Brain microvascular endothelial cell (primary cell): ENCODE data around the gene FAM114A1.

Experiments
- DNase-seq: peaks from one replicate; pipeline ENCODE4 v3.0.0-alpha.2; 2020
- H3K27ac ChIP-seq: fragments of 250-450 bp; sonication (Bioruptor Pico); 2 replicates; pipeline ENCODE4 v1.5.1; 2020; ENCODE audit warnings: mild to moderate bottlenecking, moderate library complexity
- H3K27me3 ChIP-seq: fragments of 250-450 bp; sonication (Bioruptor Pico); replicated peaks from 2 replicates; pipeline ENCODE4 v1.5.1; 2020; ENCODE audit warnings: mild to moderate bottlenecking
- H3K36me3 ChIP-seq: fragments of 250-450 bp; sonication (Bioruptor Pico); replicated peaks from 2 replicates; pipeline ENCODE4 v1.5.1; 2020; ENCODE audit warnings: mild to moderate bottlenecking
- H3K4me3 ChIP-seq: 2 replicates; pipeline ENCODE4 v1.5.1; 2011; ENCODE audit warnings: low read depth, mild to moderate bottlenecking, control low read depth, low read length, moderate library complexity
- in situ Hi-C: cut with HindIII; loops from 2 replicates; pipeline ENCODE4 v1.10.0; 2017; ENCODE audit warnings: low sequenced_read_pairs, low pct_ligation_motif_present
- TF ChIP-seq, protein P1 (sequence below): IDR thresholded peaks from 2 replicates; pipeline ENCODE4 v1.5.1; 2011; ENCODE audit warnings: low read depth, mild to moderate bottlenecking, moderate library complexity, low read length, control low read depth, inconsistent platforms; ENCODE audit errors: missing control alignments

The FAM114A1 gene

DNA sequence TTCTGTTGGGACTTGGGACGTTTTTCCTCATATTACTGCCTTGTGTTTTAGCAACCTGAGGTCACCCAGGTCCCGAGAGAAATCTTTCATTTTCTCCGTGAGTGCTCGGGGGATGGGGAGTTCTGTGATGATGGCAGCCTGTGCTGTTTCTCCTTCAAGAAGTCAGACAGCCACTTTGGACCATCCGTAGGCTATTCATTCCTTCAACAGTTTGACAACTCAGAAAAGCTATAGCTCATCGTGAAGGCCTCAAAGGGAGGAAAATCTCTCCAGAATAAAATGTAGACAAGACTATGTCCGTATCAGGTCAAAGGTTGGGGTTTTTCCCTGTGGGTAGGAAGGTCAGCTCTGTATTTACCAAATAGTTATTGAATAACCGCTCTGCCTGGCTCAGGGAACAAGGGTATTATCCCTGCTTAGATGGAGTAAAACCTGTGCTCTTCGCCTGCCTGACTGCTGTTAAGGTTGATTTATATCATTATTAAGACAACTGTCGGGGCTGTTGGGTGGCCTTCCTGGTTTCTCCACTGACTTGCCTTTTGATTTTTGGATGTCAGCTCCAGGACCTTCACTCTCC is 36.6 kb downstream of the FAM114A1 start:
- TF ChIP-seq, protein P1, sequence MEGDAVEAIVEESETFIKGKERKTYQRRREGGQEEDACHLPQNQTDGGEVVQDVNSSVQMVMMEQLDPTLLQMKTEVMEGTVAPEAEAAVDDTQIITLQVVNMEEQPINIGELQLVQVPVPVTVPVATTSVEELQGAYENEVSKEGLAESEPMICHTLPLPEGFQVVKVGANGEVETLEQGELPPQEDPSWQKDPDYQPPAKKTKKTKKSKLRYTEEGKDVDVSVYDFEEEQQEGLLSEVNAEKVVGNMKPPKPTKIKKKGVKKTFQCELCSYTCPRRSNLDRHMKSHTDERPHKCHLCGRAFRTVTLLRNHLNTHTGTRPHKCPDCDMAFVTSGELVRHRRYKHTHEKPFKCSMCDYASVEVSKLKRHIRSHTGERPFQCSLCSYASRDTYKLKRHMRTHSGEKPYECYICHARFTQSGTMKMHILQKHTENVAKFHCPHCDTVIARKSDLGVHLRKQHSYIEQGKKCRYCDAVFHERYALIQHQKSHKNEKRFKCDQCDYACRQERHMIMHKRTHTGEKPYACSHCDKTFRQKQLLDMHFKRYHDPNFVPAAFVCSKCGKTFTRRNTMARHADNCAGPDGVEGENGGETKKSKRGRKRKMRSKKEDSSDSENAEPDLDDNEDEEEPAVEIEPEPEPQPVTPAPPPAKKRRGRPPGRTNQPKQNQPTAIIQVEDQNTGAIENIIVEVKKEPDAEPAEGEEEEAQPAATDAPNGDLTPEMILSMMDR = no peak
- Histone ChIP-seq H3K4me3 (no peak overlapping the region), H3K36me3 (peaks cover 64% of the 10 kb centered on the region), H3K27me3 (no peaks in the 10 kb centered on the region), H3K27ac (no peak overlapping the region)
- no peak for DNase-seq
- in situ Hi-C loops = no loop called here

DNA sequence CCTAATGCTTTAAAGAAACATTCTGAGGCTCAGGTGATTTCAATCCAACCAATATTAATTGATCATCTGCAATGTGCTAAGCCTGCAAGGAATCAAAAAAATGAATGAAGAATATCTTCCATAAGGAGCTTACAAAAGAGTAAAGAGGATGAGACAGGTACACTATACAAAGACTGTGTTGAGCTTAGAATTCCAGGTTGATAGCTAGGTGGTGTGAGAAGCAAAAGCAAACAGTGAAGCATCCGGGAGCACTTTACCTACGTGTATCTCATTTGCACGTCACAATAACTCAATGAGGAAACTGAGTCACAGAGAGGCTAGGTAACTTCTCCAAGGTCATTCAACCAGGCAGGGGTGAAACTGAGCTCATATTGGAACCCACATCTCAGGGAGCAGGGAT is 37.1 kb downstream of the FAM114A1 start:
- Histone ChIP-seq H3K27me3 (no peaks in the 10 kb centered on the region), H3K36me3 (peaks cover 66% of the 10 kb centered on the region), H3K4me3 (no peak overlapping the region), H3K27ac (no peak overlapping the region)
- TF ChIP-seq, protein P1 = no peak
- no peak for DNase-seq
- in situ Hi-C loops = no loop called here

DNA sequence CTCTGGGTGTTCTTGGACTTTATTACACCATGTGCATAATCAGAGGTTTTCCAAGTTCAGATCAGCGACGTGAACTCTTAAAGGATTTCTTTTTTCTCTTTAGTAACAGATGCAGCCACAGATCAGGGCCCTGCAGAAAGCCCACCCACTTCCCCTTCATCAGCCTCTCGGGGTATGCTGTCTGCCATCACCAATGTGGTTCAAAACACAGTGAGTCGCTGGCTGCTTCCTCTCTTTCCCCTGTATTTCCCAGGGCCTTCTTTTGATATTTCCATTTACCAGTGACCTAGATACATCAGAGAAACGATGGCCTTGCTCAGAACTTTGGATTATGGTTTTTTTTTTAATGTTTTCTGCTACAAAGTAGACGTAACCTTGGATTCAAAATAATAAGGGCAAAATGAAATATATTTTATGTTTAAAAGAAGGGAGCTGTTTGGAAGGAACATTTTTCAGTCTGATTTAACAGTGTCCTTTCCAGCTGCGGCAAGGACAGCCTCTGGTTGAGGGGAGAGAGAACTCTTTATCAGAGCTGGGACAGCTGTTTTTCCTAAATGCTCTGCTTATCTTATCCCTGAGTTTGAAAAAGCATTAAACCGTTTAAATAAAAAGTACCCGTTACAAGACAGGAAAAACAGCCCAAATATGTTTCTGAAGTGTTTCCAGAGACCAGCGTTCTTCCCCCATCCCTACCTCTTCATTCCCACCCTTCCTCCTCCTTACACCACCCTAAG is 38.2 kb downstream of the FAM114A1 start:
- no peak overlapping the region for H3K4me3 ChIP-seq
- no peak for DNase-seq
- TF ChIP-seq, protein P1 = no peak
- in situ Hi-C loops = no loop called here
- peaks cover 74% of the 10 kb centered on the region for H3K36me3 ChIP-seq
- no peaks in the 10 kb centered on the region for H3K27me3 ChIP-seq
- no peak overlapping the region for H3K27ac ChIP-seq

DNA sequence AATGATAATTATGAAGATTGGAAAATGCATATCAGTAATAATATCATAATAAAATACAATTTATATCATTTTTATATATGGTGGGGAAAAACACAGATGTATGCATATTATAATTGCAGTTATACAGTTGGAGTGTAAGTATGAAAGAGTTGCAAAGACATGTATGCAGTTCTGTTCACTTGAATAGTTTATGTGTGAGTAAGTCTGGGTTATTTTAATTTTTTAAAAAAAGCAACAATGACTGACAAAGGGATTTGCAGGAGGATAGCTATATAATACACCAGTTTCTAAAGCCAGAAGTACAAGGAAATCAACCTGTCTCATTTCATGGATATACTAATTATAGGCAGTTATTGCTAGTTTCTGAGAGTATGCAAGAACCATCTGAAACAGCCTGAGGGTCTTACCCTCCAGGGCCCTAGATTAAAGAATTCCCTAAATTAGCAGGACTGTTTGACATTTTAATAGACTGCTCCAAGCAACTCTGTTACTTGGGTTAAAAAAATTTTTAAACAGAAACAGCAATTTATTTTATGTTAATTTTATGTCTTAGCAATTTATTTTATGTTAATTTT is 40.2 kb downstream of the FAM114A1 start:
- Histone ChIP-seq H3K27ac (no peak overlapping the region), H3K27me3 (no peaks in the 10 kb centered on the region), H3K4me3 (no peak overlapping the region), H3K36me3 (peaks cover 80% of the 10 kb centered on the region)
- no peak for DNase-seq
- TF ChIP-seq, protein P1 = no peak
- in situ Hi-C loops = no loop called here

DNA sequence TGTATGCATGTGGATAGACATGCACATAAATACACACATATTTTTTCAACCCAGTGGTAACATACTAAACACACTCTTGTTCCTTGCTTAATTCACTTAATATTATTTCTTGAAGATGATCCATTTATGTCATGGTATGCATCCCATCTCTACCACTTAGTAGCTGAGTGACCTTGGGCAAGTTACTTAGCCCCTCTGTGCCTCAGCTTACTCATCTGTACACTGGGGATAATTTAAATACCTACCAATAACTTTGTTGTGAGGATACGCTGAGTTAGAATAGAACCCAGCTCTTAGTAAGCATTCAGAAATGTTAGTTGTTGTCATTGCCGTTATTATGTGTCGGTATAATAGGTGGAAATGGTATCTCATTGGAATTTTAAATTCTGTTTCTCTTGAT is 41.4 kb downstream of the FAM114A1 start:
- no peak overlapping the region for H3K4me3 ChIP-seq
- DNase-seq = no peak
- H3K27ac ChIP-seq = no peak overlapping the region
- peaks cover 91% of the 10 kb centered on the region for H3K36me3 ChIP-seq
- TF ChIP-seq, protein P1 = no peak
- in situ Hi-C loops = no loop called here
- H3K27me3 ChIP-seq = no peaks in the 10 kb centered on the region

DNA sequence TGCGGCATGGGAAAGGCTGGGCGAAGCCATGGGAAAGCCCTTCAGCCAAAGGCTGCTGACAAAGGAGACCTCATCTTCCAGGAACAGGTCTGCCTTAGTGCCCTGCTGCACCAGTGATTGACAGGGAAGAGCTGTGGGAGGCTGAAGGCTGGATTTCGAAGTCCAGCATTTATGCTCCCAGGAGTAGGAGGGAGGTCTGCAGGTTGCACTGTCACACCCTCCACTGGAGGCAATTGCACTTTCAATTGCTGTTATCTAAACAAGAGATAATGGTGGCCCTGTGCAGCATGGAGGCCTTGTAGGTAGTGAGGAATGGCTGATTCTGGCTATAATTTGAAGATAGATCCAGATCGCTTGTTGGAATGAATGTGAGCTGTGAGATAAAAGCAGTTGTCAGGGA is 43.7 kb downstream of the FAM114A1 start:
- H3K4me3 ChIP-seq = no peak overlapping the region
- in situ Hi-C loops = no loop called here
- H3K27ac ChIP-seq = no peak overlapping the region
- TF ChIP-seq, protein P1 = no peak
- no peaks in the 10 kb centered on the region for H3K27me3 ChIP-seq
- H3K36me3 ChIP-seq = peaks cover 91% of the 10 kb centered on the region
- DNase-seq = no peak
